HepG2 (cell line): ENCODE data around the gene STAP2. TPM values are rescaled to one million over a fixed set of nuclear protein-coding genes. Genes with fewer than 3 reads are reported as not detected.

Experiments
- ADNP ChIP-seq: sonication (generic); formaldehyde crosslinking; IDR thresholded peaks from 2 replicates; pipeline ENCODE4 v1.4.0; 2020; ENCODE audit warnings: missing genetic modification reagents
- ATF7-NPFF ChIP-seq: sonication (generic); formaldehyde crosslinking; IDR thresholded peaks from 2 replicates; pipeline ENCODE4 v1.8.1; 2023; ENCODE audit warnings: mild to moderate bottlenecking, low read depth, missing genetic modification reagents, moderate library complexity
- IRF2 ChIP-seq: IDR thresholded peaks from 2 replicates; pipeline ENCODE4 v1.6.1; 2018; ENCODE audit warnings: missing genetic modification reagents, missing compliant biosample characterization
- MAFK ChIP-seq, 2 experiments: IDR thresholded peaks in 1 of 2; conservative IDR thresholded peaks in 1 of 2; 2 replicates each; pipeline ENCODE4 v1.6.1; 2011; ENCODE audit warnings: improper control_type of control experiment in 2 of 2, low read length in 2 of 2
- RNF219 ChIP-seq: sonication (generic); formaldehyde crosslinking; IDR thresholded peaks from 2 replicates; pipeline ENCODE4 v1.5.0; 2020; ENCODE audit warnings: mild to moderate bottlenecking, missing genetic modification reagents
- SMAD3 ChIP-seq: sonication (generic); formaldehyde crosslinking; IDR thresholded peaks from 2 replicates; pipeline ENCODE4 v1.4.0; 2020; ENCODE audit warnings: missing genetic modification reagents
- SRSF4 ChIP-seq: fragments of 200-400 bp; formaldehyde crosslinking; IDR thresholded peaks from one replicate; pipeline ENCODE4 v1.6.1; 2018; ENCODE audit warnings: mild to moderate bottlenecking, low read depth, low read length, moderate library complexity; ENCODE audit not compliant: poor library complexity, severe bottlenecking
- ZNF407 ChIP-seq: sonication (generic); formaldehyde crosslinking; IDR thresholded peaks from one replicate; pipeline ENCODE4 v1.5.1; 2020; ENCODE audit warnings: mild to moderate bottlenecking, missing genetic modification reagents; ENCODE audit errors: not compliant biosample characterization
- ZNF431 ChIP-seq: sonication (generic); formaldehyde crosslinking; IDR thresholded peaks from 2 replicates; pipeline ENCODE4 v1.9.0; 2022; ENCODE audit warnings: missing genetic modification reagents, low read depth, mild to moderate bottlenecking, borderline replicate concordance
- polyA plus RNA-seq, 8 experiments: library from polyadenylated mRNA; depleted of rRNA in 3 of 8; stranded (reverse) in 7 of 8; unstranded in 1 of 8; fragments of >200 nt; fragmentation: Illumina TruSeq in 4 of 8; extraction: Trizol in 4 of 8; gene quantifications; 2 replicates each; pipeline versions ENCODE4 v1.2.1 to v1.2.3, GENCODE V29; 2011 to 2016; ENCODE audit warnings: low read depth in 4 of 8, missing spikeins in 1 of 8, mixed read lengths in 1 of 8; ENCODE audit not compliant: insufficient read depth in 1 of 8
- total RNA-seq, 5 experiments: library from RNA; depleted of rRNA; stranded (reverse); fragments of >200 nt; fragmentation: Illumina TruSeq; extraction: Trizol; gene quantifications; 2 replicates each; pipeline ENCODE4 v1.2.3, GENCODE V29; 2016; ENCODE audit warnings: low read depth in 1 of 5

STAP2 gene
- total and polyA plus RNA-seq, 2 of the 13 experiments (the other 11 are each of a cell fraction or from before 2014, with no cell fraction given) = 39.0 to 43.7 TPM

GRCh38 chr19:4303819-4304537 is 34.6 kb downstream of the STAP2 start (continued):
- no peak for TF ChIP-seq ZNF407 (CRISPR knock-in tag)
- TF ChIP-seq ADNP (CRISPR knock-in tag) = no peak
- TF ChIP-seq RNF219 = no peak
- TF ChIP-seq IRF2 = no peak
- TF ChIP-seq SMAD3 (CRISPR knock-in tag) = no peak
- TF ChIP-seq ZNF431 = no peak
- no peak for TF ChIP-seq SRSF4
- no peak for TF ChIP-seq ATF7-NPFF (CRISPR knock-in tag)
- TF ChIP-seq MAFK (conservative IDR thresholded peaks at IDR 0.05 in 1 of 2, IDR thresholded peaks at IDR 0.05 in 1 of 2; ENCODE audit: low read length in 2 of 2) = no peak
